Epithelial cell of prostate (primary cell): Measurements from ENCODE around the gene TNFRSF14.

ENCODE experiments used
- DNase-seq: peaks from one replicate; pipeline ENCODE4 v3.0.0-alpha.2; 2011; ENCODE audit warnings: low read depth, low spot score
- H3K27ac ChIP-seq: fragments of 450-650 bp; 2 replicates; pipeline ENCODE4 v1.5.1; 2017; ENCODE audit warnings: mild to moderate bottlenecking

Gene TNFRSF14

DNA sequence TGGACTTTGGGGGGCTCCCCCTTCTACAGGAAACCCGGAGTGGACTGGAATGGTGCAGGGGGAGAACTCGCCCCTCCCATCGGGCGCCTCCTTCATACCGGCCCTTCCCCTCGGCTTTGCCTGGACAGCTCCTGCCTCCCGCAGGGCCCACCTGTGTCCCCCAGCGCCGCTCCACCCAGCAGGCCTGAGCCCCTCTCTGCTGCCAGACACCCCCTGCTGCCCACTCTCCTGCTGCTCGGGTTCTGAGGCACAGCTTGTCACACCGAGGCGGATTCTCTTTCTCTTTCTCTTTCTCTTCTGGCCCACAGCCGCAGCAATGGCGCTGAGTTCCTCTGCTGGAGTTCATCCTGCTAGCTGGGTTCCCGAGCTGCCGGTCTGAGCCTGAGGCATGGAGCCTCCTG is at the start of gene TNFRSF14:
Gene TNFRSF14 (plus strand): TSS at position 95 of the 401 bp plus-strand sequence. CDS start 294 bp downstream, at position 389.
- no peak for DNase-seq
- H3K27ac ChIP-seq, result peak within 1 kb of the TSS; percentile 52

DNA sequence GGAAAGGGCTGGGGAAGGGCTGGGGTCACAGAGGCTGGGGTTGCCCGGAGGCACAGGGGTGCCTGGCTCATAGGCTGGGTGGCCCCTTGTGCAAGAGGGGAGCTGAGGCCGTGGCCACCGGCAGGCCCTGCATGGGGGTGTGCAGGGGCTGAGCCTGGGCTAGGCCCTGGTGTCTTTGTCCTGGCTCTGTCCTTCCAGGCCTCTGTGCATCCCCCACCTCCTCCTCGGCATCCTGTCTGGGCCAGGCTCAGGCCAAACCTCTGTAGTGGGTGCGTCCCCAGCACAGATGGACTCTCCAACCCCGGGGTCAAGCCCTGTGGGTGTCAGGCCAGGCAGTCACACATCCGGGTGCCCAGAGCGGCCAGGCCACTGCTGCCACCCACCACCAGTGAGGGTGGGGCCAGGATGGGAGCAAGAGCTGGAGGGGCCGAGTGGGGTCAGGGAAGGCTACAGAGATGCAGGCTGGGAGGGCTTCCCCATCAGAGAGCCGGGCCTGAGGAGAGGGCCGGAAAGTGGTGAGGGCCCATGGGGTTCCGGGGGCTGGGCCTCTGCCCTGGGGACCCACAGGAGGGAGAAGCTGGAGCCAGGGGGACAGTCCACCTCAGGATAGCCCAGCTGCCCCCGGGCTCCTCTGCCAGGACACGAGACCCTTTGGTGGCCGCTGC is 49.1 kb upstream of the TNFRSF14 start:
- no peak for DNase-seq
- no peak overlapping the region for H3K27ac ChIP-seq

DNA sequence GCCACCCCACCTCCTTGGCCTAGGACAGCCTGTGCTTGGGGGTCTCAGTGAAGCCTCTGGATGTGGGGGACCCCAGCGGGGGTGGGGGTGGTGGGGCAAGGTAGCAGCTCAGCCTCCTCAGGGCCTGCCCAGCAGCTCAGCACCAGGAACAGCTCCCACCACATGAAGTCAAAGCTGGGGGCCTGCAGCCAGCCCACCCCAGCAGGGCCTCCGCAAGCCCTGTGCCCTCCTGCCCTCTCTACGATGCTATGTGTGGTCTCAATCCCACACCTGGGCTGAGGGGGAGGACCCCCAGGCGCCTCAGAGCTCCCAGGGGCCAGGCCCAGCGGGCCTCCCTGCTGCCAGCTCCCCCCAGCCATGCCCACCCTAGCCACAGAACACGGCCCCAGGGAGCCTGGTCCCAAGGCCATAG is 48.4 kb upstream of the TNFRSF14 start:
- DNase-seq, result no peak
- no peak overlapping the region for H3K27ac ChIP-seq

DNA sequence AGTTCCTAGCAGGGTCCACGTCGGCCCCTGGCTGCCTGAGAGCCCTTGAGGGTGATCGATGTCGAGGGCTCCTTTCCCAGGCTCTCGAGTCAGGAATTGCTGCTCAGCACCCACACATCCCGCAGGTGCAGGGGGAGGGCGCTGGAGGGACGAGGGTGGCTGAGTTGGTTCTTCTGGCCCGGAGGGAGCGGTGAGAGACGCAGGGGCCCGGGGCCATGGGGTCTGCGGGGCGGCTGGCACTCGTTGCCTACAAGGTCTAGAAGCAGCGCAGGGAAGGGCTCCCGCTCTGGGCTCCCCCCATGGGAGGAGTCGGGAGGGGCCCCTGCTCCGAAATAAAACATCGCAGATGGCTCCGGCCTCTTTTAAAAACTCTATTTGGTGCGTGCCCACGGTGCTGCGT is 48.0 kb upstream of the TNFRSF14 start:
- no peak overlapping the region for H3K27ac ChIP-seq
- DNase-seq, result no peak

DNA sequence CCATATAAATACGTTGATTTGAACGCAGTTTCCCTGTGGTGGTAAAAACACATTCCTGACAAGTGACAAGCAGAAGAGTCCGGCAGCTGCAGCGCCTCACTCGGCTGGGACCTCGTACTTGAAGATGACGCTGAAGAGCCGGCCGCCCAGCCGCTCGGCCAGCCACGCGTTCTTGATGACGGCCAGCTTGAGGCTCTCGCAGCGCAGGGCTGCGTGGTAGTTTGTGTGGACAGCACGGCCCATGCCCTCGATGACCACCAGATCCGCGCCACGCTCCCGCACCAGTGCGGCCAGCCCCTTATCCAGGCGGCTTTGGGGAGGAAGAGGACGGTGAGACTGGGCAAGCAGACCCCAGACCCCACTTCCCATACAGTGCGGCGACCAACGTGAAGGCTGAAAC is 47.4 kb upstream of the TNFRSF14 start:
- DNase-seq, result no peak
- no peak overlapping the region for H3K27ac ChIP-seq

DNA sequence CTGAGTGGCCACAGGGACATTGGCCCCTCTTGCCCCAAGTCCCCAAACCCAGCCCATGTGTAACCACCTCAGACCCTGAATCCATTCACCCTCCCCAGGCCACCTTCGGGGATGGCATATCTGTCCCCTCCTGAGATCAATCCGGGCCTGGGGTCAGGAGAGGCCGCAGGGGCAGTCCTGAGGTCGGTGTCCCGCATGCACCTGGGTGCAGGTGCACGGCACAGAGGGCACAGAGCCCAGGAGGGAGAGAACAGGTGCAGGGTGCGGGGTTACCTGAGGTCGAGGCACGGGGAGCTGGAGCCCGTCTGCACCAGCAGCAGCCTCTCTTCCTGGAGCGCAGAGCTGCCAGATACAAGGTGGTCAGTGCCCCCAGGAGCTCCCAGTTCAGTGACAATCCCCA is 46.6 kb upstream of the TNFRSF14 start:
- no peak for DNase-seq

DNA sequence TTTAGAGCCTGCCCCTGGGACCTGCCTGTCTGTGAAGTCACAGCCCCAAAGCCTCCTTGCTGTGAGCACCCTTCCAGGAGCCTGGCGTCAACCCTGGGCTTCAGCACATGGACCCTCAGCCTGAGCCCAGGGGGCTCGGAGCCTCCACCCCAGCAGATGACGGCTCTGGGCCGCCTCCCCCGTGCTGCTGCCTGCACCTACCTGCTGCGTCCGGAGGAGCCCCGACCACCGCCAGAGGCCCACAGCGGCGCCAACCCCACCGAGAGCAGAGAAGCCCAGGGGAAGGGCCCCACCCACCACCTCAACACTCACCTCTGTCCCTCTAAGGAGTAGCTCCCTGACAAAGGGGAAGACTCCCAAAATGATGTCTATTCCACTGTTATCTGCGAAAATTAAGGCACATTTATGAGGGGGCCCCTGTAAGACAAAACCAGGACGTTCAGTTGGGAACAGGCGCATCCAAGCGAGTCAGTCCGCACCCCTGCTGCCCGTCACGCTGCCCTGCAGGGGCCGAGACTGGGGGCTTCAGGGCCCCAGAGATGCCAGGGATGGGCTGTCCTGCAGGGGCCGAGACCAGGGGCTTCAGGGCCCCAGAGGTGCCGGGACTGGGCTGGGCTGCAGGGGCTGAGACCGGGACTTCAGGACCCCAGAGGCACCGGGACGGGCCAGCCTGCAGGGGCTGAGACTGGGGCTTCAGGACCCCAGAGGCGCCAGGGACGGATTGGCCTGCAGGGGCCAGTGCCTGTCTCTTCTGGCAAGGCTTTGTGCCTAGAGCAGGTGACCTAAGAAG is 45.6 kb upstream of the TNFRSF14 start:
- no peak overlapping the region for H3K27ac ChIP-seq
- no peak for DNase-seq

More for the DNA sequence above, 46.6 kb upstream of the TNFRSF14 start:
- no peak overlapping the region for H3K27ac ChIP-seq

DNA sequence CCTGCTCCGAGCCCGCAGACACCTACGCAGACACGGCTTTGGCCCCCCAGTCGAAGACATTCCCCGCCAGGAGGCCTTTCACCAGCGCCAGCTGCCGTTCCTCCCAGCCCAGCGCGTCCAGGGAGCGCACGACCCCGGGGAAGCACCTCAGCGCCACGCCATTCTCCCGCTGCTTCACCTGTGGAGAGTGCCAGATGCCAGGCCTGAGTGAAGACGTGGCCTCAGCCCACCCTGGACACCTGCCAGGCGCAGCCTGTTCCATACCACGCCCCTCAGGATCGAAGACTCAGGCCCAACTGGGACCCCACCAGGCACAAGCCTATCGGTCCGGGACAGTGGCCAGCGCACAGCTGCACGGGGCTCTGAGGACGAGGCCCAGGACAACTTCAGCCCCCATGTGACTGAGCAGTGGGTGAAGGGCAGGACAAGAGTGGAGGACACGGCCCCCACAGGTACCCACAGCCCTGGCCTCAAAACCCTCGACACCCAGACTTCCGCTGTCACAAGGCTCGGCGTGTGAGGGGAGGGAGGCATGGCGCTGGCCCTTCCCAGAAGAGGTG is 43.2 kb upstream of the TNFRSF14 start:
- DNase-seq, result no peak
- no peak overlapping the region for H3K27ac ChIP-seq

- no peak overlapping the region for H3K27ac ChIP-seq
- no peak for DNase-seq
Observed at GRCh38 chr1:2513939-2514652, 42.1 kb upstream of the TNFRSF14 start.

DNA sequence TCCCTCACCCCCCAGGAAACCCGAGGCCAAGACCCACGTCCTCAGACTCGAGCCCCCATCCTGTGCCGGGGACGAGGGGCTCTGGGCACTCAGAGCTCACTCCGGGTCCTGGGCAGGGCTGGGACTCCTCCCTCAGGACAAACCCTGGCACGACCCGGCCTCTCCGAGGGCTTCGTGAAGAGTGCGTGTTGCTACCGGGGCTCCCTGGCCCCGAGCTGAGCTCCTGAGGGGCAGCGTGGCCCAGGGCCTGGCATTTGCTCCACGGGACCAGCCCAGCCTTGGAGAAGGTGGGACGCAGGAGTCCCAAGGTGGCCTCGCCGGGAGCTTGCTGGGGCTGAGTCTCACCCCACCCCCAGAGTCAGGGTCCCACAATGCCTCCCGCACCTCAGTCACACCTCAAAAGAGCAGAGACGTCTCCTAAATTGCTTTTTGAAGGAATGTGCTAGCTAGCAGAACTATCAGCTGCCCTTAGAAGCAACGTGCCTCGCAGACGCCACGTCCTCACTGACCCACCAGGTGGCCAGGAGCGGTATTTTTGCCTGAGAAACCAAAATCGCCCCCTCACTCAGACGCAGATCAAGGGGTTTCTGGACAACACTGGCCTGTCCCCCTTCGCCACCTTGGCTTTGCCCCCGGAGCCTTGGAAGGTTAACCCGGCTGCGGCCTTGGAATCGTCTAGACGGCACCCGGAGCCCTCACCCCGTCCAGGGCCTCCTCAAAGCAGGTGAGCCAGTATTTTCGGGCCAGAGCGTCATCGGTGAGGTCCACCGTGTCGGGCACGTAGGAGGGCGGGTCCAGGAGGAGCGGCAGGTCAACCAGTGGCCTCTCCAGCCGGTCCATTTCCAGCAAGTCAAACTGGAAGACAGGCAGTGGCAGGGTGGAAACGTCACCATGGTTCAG is 41.1 kb upstream of the TNFRSF14 start:
- DNase-seq, result no peak
- H3K27ac ChIP-seq, result no peak overlapping the region

GRCh38 chr1:2515763-2516080 is 40.4 kb upstream of the TNFRSF14 start:
- H3K27ac ChIP-seq, result no peak overlapping the region

GRCh38 chr1:2516124-2516523 is 40.0 kb upstream of the TNFRSF14 start:
- DNase-seq, result no peak
- no peak overlapping the region for H3K27ac ChIP-seq

More at GRCh38 chr1:2515763-2516080, 40.4 kb upstream of the TNFRSF14 start:
- no peak for DNase-seq

DNA sequence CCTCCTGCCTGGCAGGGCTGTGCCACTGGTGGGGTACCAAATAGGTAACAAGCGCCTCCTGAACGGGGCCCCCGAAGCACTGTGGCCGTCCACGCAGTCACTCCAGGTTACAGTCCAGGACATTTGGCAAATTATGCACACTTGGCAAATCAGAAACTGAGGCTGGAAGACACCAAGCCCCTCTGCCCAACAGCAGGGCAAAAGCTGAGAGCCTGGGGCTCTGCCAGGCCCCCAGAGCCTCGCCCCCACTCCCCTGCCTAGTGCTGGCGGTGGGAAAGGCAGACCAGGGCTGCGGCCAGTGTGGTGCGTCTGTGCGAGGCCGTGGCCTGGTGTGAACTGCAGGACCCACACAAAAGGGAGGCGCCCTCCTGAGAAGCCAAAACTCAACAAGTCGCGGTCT is 39.2 kb upstream of the TNFRSF14 start:
- no peak for DNase-seq
- H3K27ac ChIP-seq, result no peak overlapping the region

DNA sequence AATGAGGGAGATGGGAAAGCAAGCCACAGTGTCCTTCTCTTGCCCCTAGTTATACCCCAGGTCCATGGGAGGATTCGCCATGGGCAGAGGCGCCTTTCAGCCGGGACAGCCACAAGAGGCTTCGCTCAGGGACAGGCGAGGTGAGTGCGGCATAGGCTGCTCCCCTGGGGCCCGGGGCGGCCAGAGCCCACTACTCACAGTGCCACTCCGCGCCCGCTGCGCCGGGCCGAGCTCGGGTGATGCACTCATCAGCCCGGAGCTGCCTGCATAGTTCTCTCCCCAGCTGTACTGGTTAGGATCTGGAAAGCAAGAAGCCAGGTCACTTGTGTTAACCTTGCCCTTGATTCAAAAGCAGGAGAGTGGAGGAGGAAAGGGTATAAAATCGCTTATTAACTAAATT is 38.2 kb upstream of the TNFRSF14 start:
- H3K27ac ChIP-seq, result no peak overlapping the region
- no peak for DNase-seq

DNA sequence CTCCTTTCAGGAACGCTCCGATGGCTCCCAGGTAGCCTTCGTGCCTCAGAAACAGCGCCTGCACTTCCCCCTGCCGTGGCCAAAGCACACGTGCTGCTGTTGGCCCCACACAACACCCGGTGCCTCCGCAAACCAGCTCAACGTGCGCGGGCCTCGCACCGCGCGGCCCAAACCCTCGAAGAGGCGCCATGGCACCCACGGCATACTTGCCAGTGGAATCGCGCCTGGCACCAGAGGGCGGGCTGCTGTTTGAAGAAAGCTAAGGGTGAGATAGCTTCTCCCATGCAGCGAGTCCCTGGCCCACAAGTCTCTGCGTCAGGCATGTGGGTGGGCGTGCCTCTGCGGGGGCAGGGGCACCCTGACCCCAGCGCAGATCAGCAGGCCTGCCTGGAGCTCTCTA is 37.6 kb upstream of the TNFRSF14 start:
- no peak overlapping the region for H3K27ac ChIP-seq
- no peak for DNase-seq

- no peak for DNase-seq
- no peak overlapping the region for H3K27ac ChIP-seq
Observed at GRCh38 chr1:2519029-2519685, 37.0 kb upstream of the TNFRSF14 start.

DNA sequence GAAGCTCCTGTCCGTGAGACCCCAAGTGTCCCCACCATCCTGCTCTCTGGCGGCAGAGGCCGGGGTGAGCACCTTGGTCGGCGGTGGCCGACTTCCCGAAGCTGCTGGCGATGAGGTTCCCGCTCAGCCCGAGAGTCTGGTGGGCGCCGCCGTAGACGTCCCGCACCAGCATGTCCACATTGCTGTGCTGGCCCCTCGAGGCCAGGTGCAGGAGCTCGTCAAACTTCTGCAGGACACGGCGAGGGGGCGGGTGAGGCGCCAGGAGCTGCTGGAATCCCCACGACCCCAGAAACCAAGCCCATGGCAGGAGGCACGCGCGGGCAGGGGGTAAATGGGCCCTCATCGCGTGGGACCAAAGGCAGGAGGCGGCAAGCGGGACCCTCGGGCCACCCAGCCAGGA is 36.4 kb upstream of the TNFRSF14 start:
- no peak overlapping the region for H3K27ac ChIP-seq
- no peak for DNase-seq

GRCh38 chr1:2520206-2520605 is 36.0 kb upstream of the TNFRSF14 start:
- no peak for DNase-seq
- H3K27ac ChIP-seq, result no peak overlapping the region

GRCh38 chr1:2520806-2521205 is 35.4 kb upstream of the TNFRSF14 start:
- no peak for DNase-seq
- no peak overlapping the region for H3K27ac ChIP-seq
